ENCODE results near the gene XXYLT1. TPM values are rescaled to one million over a fixed set of nuclear protein-coding genes. Genes with fewer than 3 reads are reported as not detected.

Gene XXYLT1
- total and polyA plus RNA-seq, 10 of the 15 experiments (the other 5 are each of a cell fraction or from before 2014, with no cell fraction given): 1.2 to 14.2 (median 9.3) TPM

GRCh38 chr3:195198426-195199346 is 72.3 kb downstream of the XXYLT1 start:
- Histone ChIP-seq H3K9me3 (replicated peaks; ENCODE audit: control insufficient read depth, insufficient read depth, low read length) (no peaks in the 10 kb centered on the region; the same call in 2 of the 3 replicates), H4K20me1 (ENCODE audit: control insufficient read depth, insufficient read depth) (no peaks in the 10 kb centered on the region), H3K4me1 (ENCODE audit: control insufficient read depth, insufficient read depth, low read length) (peaks cover under 1% of the 10 kb centered on the region), H3K27me3 (replicated peaks in 1 of 2; ENCODE audit: control insufficient read depth in 2 of 2, insufficient read depth in 2 of 2, low read length in 1 of 2) (no peaks in the 10 kb centered on the region), H3K27ac (ENCODE audit: control insufficient read depth, insufficient read depth) (no peak overlapping the region), H3K36me3 (ENCODE audit: control insufficient read depth in 2 of 2, insufficient read depth in 2 of 2, low read length in 1 of 2) (no peaks in the 10 kb centered on the region), H3K4me3 (no peak overlapping the region), H3K9ac (ENCODE audit: control insufficient read depth, insufficient read depth, low read length) (no peak overlapping the region), H3K79me2 (ENCODE audit: control insufficient read depth, insufficient read depth, low read length) (no peaks in the 10 kb centered on the region), H3K4me2 (ENCODE audit: control insufficient read depth, insufficient read depth) (no peak overlapping the region), H2AFZ (ENCODE audit: control insufficient read depth, low read depth, low read length) (no peak overlapping the region)
- no TSS peak for BruUV-seq (replicated peaks)
- TF ChIP-seq PKNOX1 (IDR thresholded peaks at IDR 0.05): no peak
- no peak for TF ChIP-seq ASH2L (IDR thresholded peaks at IDR 0.05; ENCODE audit: borderline replicate concordance, low read depth)
- POLR2A ChIA-PET: no interaction called here
- RAD21 ChIA-PET (ENCODE audit: unreplicated experiment): no interaction called here
- CTCF ChIA-PET: interaction anchor here (0.9 to 1.3 kb wide), 2 partner anchors 36 to 53 kb away, joined by 3 read pairs; no protein-coding TSS in a partner anchor
- ATAC-seq: no peak
- FAIRE-seq: no peak
- no peak for DNase-seq (ENCODE audit: low read depth, low spot score)
- intact Hi-C loops (cut with micrococcal nuclease; ENCODE audit: unreplicated experiment): no loop called here
- WGBS (ENCODE audit: insufficient coverage, insufficient replicate concordance, low lambda C conversion rate, missing lambda C conversion rate): 96% methylated on average over 18 of the region's 19 CpGs
- SMC1A ChIA-PET (ENCODE audit: uncharacterized antibody, unreplicated experiment): interaction anchor here (2.0 kb wide), 1 partner anchor 10 kb away, joined by 10 read pairs; no protein-coding TSS in a partner anchor
- in situ Hi-C loops (cut with MboI): no loop called here

GRCh38 chr3:195197765-195198425 is 73.1 kb downstream of the XXYLT1 start:
- Histone ChIP-seq H2AFZ (ENCODE audit: control insufficient read depth, low read depth, low read length) (no peak overlapping the region), H3K4me3 (no peak overlapping the region), H3K79me2 (ENCODE audit: control insufficient read depth, insufficient read depth, low read length) (no peaks in the 10 kb centered on the region), H3K9me3 (replicated peaks; ENCODE audit: control insufficient read depth, insufficient read depth, low read length) (no peaks in the 10 kb centered on the region; the same call in 2 of the 3 replicates), H3K4me2 (ENCODE audit: control insufficient read depth, insufficient read depth) (no peak overlapping the region), H3K4me1 (ENCODE audit: control insufficient read depth, insufficient read depth, low read length) (no peaks in the 10 kb centered on the region), H3K36me3 (ENCODE audit: control insufficient read depth in 2 of 2, insufficient read depth in 2 of 2, low read length in 1 of 2) (no peaks in the 10 kb centered on the region), H4K20me1 (ENCODE audit: control insufficient read depth, insufficient read depth) (no peaks in the 10 kb centered on the region), H3K27me3 (replicated peaks in 1 of 2; ENCODE audit: control insufficient read depth in 2 of 2, insufficient read depth in 2 of 2, low read length in 1 of 2) (no peaks in the 10 kb centered on the region), H3K27ac (ENCODE audit: control insufficient read depth, insufficient read depth) (no peak overlapping the region), H3K9ac (ENCODE audit: control insufficient read depth, insufficient read depth, low read length) (no peak overlapping the region)
- no peak for DNase-seq (ENCODE audit: low read depth, low spot score)
- CTCF ChIA-PET: interaction anchor here (1.2 kb wide), 1 partner anchor 10 kb away, joined by 4 read pairs; no protein-coding TSS in a partner anchor
- POLR2A ChIA-PET: interaction anchor here (1.2 kb wide), 1 partner anchor 11 kb away, joined by 3 read pairs; no protein-coding TSS in a partner anchor
- RAD21 ChIA-PET (ENCODE audit: unreplicated experiment): interaction anchor here (0.9 kb wide), 1 partner anchor 48 kb away, joined by 3 read pairs; no protein-coding TSS in a partner anchor
- BruUV-seq (replicated peaks): no TSS peak
- SMC1A ChIA-PET (ENCODE audit: uncharacterized antibody, unreplicated experiment): no interaction called here
- TF ChIP-seq HDAC2 (IDR thresholded peaks at IDR 0.05) (no peak), MTA2 (IDR thresholded peaks at IDR 0.05; ENCODE audit: low read depth) (no peak)
- FAIRE-seq: no peak
- no peak for ATAC-seq
- in situ Hi-C loops (cut with MboI): no loop called here
- WGBS (ENCODE audit: insufficient coverage, insufficient replicate concordance, low lambda C conversion rate, missing lambda C conversion rate): 85% methylated on average over 11 of the region's 11 CpGs
- intact Hi-C loops (cut with micrococcal nuclease; ENCODE audit: unreplicated experiment): no loop called here
